Activated T-helper 1 cell treated with anti-CD3 and anti-CD28 coated beads, Interleukin-2, amount 50 U/mL, for 16 hours (primary cell): ENCODE results near the gene TBCA.
"Not testable (repeated sequence)": the region's sequence is repeated elsewhere in the genome, so short reads cannot be mapped to it uniquely, and the experiment has no call there.

Source experiments
- DNase-seq, 2 donors: peaks; one replicate each; pipeline ENCODE4 v3.0.0-alpha.2; 2020; ENCODE audit warnings: low read depth in 1 of 2, low spot score in 1 of 2

Gene TBCA

DNA sequence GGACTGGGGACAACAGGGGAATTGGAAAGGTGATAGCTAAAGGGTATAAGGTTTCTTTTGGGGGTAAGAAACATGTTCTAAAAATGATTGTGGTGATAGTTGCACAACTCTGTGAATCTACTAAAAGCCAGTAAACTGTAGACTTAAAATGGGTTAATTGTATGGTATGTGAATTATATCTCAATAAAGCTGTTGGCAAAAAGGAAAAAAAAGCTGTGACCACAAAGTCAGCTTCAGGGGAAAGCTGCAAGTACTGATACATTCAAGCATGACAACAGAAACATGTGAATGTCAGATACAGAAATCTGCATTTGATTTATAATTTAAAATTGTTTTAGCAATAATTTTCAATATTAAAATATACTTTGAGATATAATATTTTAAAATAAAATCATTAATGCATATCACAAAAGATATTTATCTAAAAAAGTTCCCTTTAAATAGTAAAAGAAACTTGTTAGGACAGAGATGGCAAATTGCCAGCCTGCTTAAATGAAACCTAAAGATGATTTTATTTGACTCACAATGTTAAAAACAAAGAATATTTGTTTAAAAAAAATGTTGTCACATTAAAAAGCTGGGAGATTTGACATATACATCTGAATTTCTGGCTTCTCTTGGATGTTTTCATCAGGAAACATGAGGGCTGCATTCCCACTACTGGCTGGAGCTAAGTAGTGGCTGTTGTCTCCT, 66.0 kb downstream of the TBCA start:
- DNase-seq: no peak

GRCh38 chr5:77709340-77709739, 66.8 kb downstream of the TBCA start:
- no peak for DNase-seq

GRCh38 chr5:77707791-77708190, 68.3 kb downstream of the TBCA start:
- no peak for DNase-seq

DNA sequence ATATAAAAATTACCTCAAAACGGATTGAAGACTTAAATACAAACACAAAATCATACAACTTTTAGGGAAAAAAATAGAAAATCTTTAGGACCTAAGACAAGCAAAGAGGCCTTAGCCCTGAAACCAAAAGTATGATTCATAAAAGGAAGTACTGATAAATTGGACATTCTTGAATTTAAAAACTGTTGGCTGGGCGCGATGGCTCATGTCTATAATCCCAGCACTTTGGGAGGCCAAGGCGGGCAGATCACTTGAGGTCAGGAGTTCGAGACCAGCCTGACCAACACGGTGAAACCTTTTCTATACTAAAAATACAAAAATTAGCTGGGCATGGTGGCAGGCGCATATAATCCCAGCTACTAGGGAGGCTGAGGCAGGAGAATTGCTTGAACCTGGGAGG, 76.6 kb downstream of the TBCA start:
- DNase-seq: not testable (repeated sequence)

- no peak for DNase-seq
Measured at GRCh38 chr5:77698920-77699319, 77.2 kb downstream of the TBCA start.

DNA sequence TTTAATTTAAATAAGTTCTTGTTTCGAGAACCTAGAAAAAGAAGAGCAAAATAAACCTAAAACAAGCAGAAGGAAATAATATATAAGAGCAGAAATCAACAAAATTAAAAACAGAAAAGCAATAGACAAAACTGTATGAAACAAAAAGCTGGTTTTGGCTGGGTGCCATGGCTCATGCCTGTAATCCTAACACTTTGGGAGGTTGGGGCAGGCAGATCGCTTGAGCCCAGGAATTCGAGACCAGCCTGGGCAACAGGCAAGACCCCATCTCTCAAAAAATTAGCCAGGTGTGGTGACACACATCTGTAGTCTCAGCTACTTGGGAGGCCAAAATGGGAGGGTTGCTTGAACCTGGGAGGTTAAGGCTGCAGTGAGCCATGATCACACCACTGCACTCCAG, 78.4 kb downstream of the TBCA start:
- no peak for DNase-seq

DNA sequence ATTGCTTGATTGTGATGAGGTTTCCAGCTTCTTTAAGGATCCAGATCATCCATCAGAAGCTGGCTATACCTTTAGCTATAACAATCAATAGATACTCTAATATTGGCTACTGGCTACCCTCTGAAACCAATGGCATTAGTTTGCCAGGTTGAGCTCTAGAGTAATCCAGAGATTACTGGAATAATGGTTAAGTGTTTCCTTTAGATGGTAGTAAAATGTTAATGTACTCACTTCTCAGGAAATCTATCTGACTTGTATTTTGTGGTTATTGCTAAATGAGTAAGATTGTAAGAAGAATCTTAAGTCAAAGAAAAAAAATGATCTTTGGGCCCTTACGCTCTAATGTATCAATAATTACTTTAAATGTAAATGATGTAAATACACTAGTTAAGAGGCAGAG, 80.0 kb downstream of the TBCA start:
- DNase-seq: no peak

GRCh38 chr5:77693913-77694312, 82.2 kb downstream of the TBCA start:
- no peak for DNase-seq

- no peak for DNase-seq
Measured at GRCh38 chr5:77683171-77683732, 92.9 kb downstream of the TBCA start.

GRCh38 chr5:77670526-77670925, 105.6 kb downstream of the TBCA start:
- no peak for DNase-seq

DNA sequence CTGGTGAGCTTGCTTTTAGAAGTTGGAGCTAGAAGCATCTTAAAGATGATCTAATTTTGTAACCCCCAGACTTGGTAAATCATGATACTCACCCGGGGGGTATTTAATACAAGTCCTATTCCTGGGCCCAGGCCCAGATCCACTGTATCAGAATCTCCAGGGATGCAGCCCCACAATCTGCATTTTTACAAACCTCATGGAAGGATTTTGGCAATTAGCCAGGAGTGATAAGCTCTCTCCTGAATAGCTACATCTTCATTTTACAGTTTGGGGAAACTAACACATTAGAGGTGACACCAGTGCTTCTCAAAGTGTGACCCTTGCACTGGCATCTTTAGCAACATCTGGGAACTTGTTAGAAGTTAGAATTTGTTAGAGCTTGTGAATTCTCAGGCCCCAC, 106.5 kb downstream of the TBCA start:
- no peak for DNase-seq

DNA sequence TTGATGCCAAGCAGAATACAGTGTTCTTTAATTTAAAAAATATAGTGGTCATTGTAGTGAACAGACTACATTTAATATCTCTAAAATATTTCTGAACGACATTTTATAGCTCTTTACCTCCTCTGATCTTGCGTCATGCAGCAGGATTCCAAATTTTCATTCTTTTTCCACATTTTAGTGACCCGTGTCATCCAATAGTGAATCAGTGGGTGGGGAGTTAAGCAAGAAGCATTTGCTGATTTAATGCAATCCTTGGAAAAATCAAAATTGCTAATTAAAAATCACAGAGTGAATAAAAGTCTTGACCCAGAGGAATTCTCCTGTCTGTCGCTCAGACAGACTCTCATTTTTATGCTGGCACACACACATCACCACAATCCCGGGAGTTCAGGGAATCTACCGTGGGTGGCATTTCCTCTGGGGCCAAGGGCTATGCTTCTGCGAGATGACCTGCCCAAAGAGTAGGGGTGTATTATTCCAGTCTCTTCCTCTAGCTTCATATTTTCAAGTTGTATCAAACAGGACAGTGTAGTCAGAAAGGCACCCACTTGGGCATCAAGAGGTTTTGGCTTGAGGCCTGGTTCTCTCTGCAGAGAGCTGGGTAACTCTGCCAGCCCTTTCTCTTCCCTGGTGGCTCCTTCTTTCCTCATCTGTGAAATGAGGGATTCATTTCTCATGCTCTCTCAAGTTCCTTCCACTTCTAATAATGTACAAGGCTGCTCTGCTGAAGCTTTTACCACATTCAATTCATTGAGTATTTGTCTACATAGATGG, 112.9 kb downstream of the TBCA start:
- DNase-seq: no peak

DNA sequence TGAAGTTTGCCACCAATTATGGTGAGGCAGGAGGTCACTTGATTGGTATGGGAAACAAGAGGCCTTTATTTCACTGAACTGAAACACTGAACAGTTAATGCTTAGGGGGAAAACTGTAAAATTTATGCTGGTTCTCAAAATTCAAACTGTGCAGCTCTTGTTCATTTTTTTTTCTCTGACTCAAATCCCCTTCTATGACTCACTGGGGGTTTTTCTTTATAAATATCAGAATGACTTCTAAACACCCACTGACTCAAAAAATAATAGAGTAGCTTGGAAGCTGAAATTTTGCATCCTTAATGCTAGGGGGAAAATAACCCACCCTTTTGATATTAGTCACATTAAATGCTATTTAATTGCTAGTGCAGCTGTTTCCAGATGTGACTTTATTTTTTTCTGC, 113.5 kb downstream of the TBCA start:
- DNase-seq: no peak

- no peak for DNase-seq
Measured at GRCh38 chr5:77658662-77659061, 117.5 kb downstream of the TBCA start.

- DNase-seq: no peak
Measured at GRCh38 chr5:77651343-77651742, 124.8 kb downstream of the TBCA start.

DNA sequence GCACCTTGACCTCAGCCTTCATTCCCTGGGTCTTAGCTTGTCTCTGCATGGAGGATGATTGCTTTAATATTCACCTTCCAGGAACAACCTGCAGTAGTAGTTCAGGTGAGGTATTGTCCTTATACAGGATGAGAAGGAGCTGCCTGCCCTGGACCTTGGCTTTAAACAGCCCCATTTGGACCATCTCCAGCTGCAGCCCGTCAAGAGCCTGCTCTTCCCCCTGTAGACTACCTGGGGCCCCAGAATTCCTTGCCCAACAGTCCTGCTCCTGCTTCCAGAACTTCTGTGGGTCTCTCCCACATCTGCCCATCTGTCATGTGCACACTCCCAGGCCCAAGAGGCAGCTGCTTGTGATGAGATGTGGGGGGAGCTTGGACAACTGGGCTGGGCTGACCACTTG, 125.5 kb downstream of the TBCA start:
- no peak for DNase-seq

DNA sequence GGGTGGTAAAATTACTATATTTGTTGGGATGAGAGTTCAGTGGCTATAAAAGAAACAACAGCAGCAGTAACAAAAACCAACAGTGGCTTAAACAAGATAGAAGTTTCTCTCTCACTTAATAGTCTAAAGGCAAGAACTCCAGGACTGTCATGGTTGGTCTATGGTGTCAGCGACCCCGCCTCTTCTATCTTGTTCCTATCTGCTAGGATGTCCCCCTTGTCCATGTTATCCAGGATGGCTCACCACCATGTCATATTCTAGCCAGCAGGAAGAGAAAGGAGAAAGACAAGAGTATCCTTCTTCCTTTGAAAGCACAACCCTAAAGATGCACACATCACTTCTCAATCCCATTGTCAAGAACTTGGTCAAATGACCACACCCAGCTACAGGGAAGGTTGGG, 126.4 kb downstream of the TBCA start:
- DNase-seq: no peak

DNA sequence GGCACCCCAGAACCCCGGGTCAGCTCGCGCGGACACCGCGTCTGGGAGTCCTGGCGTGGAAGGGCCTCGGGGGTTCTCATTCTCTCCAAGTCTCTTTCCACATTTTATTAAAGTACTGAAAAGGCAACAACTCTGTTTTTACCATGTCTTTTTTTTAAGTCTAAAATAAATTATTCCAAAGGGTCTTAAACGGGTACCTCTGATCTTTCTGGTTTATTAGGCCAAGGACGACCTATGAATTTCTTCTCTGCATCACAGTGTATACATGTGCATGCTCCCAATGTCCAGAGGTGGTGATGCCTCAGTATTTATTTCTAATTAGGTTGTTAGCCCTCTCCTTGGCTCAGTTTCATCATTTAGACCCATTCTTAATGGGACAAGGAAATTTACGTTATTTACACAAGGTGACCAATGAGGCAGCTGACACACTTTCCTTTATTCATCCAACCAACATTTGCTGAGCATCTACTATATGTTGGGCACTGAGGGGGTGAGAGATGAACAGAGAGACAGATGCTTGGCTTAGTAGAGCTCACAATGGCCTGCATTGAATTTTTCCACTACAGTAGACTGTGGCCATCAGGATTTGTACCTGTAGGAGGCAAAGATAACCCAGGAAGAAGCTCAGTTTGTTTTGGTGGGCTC, 130.0 kb downstream of the TBCA start:
- DNase-seq: no peak

DNA sequence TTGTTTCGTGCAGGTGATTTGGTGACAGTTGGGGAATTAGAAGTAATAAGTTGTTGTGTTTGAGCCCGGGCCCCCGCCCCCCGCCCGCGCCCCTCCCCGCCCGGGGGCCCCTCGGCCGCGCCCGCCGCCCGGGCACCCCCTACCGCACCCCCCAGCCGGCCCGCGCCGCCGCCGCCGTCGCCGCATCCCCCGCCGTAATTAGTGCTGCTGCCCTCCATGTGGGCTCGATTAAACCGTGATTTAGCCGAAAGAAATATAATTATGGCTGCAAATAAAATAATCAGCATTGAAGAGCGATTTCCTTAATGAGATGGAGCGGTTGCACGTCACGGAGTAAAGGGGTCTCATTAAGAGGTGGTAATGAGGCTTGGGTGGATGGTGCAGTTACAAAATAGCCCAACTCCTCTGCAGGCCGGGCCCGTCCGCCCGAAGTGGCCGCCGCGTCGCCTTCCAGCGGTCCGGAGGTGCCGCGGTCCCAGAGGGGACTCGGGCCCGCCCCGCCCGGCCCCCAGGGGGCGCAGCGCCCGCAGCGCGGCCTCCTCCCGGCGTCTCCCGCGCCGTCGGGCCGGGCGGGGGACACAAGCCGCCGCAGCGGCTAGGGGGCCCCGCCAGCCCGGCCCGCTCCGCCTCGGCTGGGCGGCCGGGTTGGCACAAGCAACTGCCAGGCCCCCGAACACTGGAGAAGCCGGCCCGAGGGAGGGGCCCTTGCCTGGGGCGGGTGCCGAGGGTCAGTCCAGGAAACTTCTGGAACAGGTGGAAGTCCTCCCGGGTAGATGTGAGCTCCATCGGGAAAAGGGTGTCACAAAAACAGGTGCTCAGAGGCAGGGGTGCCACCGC, 130.8 kb downstream of the TBCA start:
- no peak for DNase-seq

- DNase-seq: no peak
Measured at GRCh38 chr5:77644371-77645157, 131.6 kb downstream of the TBCA start.
